ENCODE results near the gene ANXA11. TPM values are rescaled to one million over a fixed set of nuclear protein-coding genes. Genes with fewer than 3 reads are reported as not detected.
"Not testable (repeated sequence)": the region's sequence is repeated elsewhere in the genome, so short reads cannot be mapped to it uniquely, and the experiment has no call there.

The ANXA11 gene
- total RNA-seq, 1 donor from 2014 or later, result 456 TPM

DNA sequence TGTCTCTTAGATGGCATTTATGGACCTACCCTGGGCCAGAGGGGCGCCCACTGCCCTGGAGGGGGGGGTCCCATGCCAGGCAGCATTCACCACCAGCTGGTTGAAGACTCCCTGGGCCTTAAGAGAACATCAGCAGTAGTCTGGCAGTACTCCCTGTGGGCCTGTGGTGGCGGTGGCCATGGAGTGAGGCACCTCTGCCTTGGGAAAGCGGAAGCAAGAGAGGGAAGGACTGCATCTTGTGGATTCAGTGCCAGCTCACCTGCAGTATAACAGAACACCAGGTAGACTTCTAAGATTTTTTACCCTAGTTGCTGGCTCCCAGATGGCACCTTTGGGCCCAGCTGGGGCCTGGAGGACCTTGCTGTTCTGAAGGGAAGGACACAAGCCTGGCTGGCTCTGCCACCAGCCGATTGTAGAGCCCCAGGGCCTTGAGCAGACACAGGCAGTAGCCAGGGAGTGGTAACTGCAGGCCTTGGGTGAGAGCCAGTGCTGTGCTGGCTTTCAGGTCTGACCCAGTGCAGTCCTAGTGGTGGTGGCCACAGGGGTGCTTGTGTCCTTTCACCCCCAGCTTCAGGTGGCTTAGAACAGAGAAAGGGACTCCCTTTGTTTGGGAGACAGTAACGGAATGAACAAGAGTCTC is 57.1 kb downstream of the ANXA11 start:
- DNase-seq (ENCODE audit: low spot score), result no peak

DNA sequence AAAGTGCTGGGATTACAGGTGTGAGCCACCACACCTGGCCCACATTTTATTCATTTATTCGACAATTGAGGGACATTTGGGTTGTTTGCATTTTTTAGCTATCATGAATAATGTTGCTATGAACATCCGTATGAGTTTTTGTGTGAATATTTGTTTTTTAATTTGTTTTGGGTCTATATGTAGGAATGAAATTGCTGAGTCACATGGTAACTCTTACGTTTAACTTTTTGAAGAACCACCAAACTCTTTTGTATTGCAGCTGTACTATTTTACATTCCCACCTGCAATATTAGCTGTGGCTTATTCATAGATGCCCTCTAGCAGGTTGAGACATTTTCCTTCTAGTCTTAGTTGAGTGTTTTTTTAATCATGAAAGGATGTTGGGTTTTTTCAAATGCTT is 58.4 kb downstream of the ANXA11 start:
- no peak for DNase-seq (ENCODE audit: low spot score)

DNA sequence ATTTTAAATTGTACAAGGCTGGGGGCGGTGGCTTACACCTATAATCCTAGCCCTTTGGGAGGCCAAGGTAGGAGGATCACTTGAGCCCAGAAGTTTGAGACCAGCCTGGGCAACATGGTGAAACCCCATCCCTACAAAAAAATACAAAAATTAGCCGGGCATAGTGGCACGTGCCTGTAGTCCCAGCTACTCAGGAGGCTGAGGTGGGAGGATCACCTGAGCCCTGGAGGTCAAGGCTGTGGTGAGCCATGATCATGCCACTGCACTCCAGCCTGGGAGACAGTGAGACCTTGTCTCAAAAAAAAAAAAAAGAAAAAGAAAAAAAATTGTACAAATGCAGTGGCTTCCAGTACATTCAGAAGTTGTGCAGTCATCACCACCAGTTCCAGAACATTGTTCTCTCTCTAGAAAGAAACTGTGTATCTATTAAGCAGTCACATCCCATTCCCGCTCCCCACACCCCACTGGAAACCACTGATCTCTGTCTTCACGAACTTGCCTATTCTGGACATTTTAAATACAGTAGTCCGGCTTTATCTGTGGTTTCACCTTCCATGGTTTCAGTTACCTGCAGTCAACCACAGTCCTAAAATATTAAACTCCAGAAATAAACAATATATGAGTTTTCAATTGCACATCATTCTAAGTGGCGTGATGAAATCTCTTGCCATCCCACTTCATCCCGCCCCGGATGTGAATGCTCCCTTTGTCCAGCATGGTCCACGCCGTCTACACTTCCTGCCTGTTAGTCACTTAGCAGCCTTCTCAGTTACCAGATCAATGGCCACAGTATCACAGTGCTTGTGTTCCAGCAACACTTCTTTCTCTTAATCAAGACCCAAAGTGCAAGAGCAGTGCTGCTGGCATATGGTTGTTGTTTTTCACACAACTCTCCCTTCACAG is 59.7 kb downstream of the ANXA11 start:
- not testable (repeated sequence) for DNase-seq (ENCODE audit: low spot score)

DNA sequence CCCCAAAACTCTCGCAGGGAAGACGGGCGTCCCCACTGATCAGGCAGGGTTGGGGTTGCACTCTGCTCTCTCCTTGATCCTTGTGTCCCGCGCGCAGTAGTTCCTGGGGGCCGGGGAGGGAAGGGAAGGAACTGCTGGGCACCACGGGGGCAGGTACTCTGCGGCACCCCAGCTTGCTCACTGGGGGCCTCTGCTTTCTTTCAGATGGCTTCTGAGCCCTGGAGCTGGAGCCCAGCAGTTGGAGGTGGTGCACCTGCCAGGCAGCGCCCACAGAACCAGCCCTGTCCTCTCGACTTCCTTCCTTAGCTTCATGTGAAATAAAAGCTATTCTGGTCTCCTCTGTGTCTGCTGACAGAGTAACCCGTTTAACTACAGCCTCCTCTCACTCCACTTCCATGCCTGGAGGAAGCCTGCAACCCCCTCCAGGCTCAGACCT is 60.6 kb downstream of the ANXA11 start:
- DNase-seq (ENCODE audit: low spot score), result no peak

- no peak for DNase-seq (ENCODE audit: low spot score)
Observed at GRCh38 chr10:80144067-80144695, 61.2 kb downstream of the ANXA11 start.

DNA sequence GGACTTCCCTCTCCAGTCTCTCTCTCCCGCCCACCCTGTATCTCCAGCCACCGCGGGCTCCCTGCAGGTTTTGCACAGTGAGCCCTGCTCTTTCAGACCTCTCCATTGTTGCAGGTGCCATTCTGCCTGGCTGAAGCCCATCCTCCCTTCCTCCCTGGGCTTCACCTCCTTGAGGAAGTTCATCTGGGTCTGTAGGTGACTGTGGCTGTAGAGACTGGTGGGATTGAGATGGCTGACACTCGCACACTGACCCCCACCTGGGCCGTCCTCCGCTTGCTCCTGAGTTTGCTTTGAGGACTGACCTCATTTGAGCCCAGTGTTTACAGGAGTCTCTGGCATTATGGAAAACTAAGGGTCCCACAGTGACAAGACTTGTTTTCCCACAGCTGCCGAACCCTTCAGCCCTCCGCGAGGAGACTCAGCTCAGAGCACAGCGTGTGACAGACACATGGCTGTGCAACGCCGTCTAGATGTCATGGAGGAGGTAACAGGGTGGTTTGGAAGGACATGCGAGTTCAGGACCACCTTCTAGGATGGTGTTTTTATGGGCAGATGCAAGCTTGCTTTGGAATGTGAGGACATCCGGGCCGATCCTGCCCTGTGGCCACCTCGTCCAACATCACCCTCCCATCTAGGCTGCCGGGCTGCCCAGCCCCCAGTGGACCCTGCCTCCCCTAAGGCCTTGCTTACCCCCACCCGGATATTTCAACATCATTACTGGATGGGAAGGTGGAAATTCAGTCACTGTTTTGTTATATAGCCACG is 63.5 kb downstream of the ANXA11 start:
- no peak for DNase-seq (ENCODE audit: low spot score)

GRCh38 chr10:80140251-80140650 is 65.1 kb downstream of the ANXA11 start:
- DNase-seq (ENCODE audit: low spot score), result no peak

DNA sequence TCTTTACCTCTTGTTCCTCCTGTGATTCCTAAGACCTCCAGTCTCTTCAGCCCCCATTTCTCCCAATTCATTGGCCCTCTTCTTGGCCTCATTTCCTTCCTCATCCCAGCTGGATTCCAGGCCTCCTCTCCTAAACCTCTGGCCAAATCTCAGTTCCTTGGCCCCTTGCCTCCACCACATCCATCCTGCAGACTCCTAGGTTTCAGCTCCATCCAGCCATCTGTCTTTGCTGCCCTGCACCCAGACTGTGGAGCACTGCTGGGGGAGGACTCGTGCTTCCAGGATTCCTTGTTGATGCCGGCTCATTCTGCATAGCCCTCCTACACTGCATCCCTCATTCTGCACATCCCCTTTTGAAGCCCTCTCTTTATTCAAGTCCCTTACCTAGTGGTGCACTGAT is 66.1 kb downstream of the ANXA11 start:
- DNase-seq (ENCODE audit: low spot score), result no peak

GRCh38 chr10:80137920-80138319 is 67.4 kb downstream of the ANXA11 start:
- DNase-seq (ENCODE audit: low spot score), result no peak

GRCh38 chr10:80137031-80137862 is 68.1 kb downstream of the ANXA11 start:
- DNase-seq (ENCODE audit: low spot score), result no peak

GRCh38 chr10:80136134-80136571 is 69.2 kb downstream of the ANXA11 start:
- peak; percentile 93 for DNase-seq (ENCODE audit: low spot score)

- not testable (repeated sequence) for DNase-seq (ENCODE audit: low spot score)
Observed at GRCh38 chr10:80133687-80134086, 71.7 kb downstream of the ANXA11 start.

- DNase-seq (ENCODE audit: low spot score), result no peak
Observed at GRCh38 chr10:80133206-80133605, 72.1 kb downstream of the ANXA11 start.

DNA sequence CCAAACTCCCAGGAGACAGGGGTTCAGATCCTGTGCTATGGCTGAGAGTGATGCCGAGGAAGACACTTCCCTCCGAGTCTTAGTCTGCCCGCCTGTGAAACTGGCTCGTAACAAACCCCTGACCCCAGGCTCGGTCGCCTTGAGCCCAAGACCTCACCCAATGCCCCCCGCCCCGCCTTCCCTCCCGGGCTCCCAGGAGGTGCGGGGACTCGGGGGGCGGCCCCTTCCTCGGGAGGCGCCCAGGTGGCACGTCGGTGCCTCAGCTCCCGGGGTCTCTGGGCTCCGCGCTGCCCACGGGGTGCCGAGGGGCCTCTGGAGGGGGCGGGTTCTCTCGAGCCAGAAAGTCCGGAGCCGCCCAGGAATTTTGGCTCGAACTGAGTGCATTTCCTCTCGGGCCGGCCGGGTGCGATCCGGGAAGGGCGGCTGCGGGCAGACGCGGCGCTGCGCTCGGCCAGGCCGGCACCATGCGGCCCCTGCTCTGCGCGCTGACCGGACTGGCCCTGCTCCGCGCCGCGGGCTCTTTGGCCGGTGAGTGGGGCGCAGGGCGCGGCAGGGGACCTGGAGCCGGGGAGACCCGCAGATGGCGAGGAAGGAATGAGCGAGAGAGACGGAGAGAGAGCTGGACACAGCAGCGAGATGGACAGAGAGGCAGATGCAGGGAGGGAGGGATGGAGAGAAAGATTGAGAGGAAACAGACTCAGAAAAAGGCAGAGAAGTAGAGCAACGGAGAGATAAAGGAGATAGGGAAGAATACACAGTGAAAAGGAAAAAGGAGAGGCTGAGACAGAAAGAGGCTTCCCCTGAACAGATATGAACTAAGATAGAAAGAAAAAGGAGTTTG is 72.8 kb downstream of the ANXA11 start, which contains the start of gene PLAC9:
Gene PLAC9 (plus strand): TSS at position 432 of the 841 bp plus-strand sequence. CDS start 33 bp downstream, at position 465.
- DNase-seq (ENCODE audit: low spot score), result no peak

DNA sequence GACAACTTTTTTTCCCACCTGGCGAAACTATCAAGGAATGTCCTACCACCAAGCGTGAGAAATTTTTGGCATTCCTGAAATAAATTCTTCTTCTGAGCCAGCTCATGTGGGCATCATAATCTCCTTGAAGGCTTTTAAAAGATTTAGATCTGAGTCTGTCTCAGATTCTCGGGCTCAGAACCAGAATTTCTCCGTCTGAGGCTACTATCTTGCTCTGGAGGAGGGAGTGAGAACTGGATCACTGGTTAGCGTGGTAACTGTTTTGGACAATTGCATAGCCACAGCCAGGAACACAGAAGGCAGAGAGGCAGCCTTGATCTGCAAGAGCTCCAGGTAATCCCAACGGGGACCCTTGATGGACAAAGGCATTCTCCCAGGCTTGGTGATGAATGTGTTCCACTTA is 73.8 kb downstream of the ANXA11 start:
- DNase-seq (ENCODE audit: low spot score), result no peak

DNA sequence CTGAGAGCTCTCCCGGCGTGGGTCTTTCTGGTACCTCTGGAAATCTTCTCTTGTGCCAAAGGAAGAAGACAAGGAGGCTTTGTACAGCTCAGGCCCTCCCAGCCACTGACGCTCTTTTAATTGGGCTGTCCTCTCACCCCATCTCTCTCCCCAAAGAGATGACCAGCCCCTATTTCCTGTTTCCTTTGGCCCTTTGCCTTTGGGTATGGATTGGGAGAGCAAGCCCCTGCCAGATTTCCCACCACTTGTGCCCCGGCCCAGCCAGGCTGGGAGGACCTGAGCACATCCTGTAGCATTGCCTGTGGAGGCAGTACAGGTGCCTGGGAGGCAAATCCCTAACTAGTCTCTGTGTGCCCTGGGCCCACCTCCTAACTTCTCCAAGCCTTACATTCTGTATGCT is 78.5 kb downstream of the ANXA11 start:
- no peak for DNase-seq (ENCODE audit: low spot score)

DNA sequence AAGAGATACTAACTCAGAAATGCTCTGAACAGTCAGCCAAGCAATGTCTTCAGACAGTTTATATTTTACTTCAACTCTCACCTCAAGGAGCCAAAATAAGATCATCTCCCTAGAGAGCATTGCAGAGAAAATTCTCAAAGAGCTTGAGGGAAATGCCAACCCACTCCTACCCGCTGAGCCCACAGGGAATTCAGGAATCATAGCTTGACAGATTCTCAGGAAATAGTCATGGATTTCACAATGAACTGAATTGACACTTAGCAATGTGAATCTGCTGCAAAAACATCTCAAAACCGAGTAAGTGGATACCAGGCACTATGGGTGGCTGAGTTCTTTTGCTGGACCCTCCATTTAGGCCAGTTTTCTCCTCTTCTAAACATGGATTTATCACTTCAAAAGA is 82.6 kb downstream of the ANXA11 start:
- DNase-seq (ENCODE audit: low spot score), result no peak

DNA sequence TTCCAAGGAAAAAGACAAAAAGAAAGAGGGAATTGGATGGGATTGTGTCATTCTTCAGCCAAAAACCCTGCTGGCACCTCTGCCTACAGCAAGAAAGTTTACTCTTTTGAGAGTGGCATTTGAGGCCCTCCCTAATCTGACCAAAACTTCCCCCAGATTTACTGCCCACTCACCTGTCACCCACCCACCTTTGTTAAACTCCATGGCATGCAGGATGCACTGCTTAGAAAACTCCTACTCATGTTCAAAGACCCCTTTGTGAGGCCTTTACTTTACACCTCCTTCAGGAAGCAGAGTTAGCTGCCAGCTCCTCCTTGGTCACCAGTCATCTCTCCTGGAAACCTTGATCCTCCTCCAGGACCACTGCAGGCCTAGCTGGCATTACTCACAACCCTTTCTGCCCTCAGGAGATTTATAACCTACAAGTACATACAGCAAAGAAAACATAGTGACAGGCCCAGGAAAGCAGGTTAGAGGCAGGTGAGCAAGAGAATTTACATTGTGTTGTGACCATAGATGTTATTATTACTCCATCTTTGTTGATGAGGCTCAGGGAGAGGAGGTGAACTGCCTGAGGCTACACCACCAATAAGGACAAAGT is 83.1 kb downstream of the ANXA11 start:
- no peak for DNase-seq (ENCODE audit: low spot score)

DNA sequence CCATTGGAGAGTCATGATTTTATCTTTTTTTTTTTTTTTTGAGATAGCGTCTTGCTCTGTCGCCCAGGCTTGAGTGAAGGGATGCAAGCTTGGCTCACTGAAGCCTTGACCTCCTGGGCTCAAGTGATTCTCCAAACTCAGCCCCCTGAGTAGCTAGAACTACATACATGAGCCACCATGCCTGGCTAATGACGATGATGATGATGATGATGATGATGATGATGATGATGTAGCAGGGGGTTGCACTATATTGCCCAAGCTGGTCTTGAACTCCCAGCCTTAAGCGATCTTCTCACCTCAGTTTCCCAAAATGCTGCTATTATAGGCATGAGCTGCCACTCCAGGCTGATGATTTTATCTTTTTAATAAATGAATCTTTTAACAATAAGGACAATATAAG is 86.7 kb downstream of the ANXA11 start:
- no peak for DNase-seq (ENCODE audit: low spot score)

All from mesenteric fat pad (tissue), 1 donor.